GM18511 (cell line): ENCODE results near the gene KDM4C.
"Not testable (repeated sequence)": the region's sequence is repeated elsewhere in the genome, so short reads cannot be mapped to it uniquely, and the experiment has no call there.

ENCODE experiments used
- ATAC-seq: cut with Tn5 transposase; IDR thresholded peaks from one replicate; pipeline ENCODE4 v1.9.1; 2021; ENCODE audit warnings: mild to moderate bottlenecking, moderate library complexity; ENCODE audit not compliant: unreplicated experiment

Gene KDM4C

DNA sequence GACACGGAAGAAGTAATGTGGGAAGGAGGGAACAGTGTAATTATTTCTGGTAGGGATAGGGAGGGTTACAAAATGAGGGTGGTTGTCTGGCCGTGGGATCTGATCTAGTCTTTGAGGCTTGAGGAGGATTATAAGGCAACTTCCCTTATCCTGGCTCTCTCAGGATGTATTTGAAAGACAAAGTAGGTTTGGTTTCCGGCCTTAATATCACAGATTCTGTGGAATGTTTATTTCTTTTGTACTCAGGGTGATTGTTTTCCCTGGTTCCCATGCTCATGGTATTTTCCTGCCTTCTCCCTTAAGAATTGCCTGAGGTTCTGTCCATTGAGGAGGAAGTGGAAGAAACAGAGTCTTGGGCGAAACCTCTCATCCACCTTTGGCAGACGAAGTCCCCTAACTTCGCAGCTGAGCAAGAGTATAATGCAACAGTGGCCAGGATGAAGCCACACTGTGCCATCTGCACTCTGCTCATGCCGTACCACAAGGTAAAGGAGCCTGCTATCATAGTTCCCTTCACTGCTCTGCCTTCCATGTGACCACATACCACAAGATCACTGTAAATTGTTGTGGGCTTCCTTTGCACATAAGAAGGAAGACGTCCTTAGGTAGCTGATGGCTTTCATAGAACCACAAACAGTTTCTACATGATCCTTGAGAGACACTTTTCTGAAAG, 253.8 kb downstream of the KDM4C start:
- ATAC-seq = no peak

- no peak for ATAC-seq
Observed at GRCh38 chr9:7027996-7028395, 270.2 kb downstream of the KDM4C start.

GRCh38 chr9:7028591-7028990, 270.8 kb downstream of the KDM4C start:
- ATAC-seq = no peak

DNA sequence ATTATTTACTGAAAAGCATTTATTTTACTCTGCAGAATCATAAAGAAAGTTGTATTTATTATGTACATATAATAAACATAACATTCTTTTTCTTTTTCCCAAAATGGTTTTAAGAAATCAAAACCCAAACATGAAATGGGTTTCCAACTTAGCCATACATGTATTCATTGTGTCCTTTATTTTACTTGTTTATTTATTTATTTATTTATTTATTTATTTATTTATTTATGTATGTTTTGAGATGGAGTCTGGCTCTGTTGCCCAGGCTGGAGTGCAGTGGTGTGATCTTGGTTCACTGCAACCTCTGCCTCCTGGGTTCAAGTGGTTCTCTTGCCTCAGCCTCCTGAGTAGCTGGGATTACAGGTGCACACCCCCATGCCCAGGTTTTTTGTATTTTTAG, 273.2 kb downstream of the KDM4C start:
- not testable (repeated sequence) for ATAC-seq

- no peak for ATAC-seq
Observed at GRCh38 chr9:7033076-7034045, 275.6 kb downstream of the KDM4C start.

- ATAC-seq = no peak
Observed at GRCh38 chr9:7037176-7037575, 279.4 kb downstream of the KDM4C start.

- no peak for ATAC-seq
Observed at GRCh38 chr9:7042124-7042523, 284.4 kb downstream of the KDM4C start.

DNA sequence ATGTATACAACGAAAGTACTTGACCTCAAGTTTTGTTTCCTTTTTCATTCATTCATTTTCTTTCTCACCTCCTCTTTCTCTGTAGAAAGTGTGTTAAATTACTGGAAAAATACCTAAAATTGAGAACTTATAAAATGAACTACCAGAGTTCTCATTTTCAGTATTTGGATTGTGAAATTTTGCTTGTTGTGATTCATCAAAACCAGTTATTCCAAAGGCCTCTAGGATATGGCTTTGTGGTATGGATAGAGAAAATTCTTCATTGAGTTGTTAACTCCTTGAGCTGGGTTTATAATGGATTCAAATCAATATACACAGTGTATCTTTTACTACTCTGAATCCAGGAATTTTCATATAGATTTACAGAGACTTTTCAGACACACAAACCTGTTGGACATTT, 287.6 kb downstream of the KDM4C start:
- ATAC-seq = no peak

DNA sequence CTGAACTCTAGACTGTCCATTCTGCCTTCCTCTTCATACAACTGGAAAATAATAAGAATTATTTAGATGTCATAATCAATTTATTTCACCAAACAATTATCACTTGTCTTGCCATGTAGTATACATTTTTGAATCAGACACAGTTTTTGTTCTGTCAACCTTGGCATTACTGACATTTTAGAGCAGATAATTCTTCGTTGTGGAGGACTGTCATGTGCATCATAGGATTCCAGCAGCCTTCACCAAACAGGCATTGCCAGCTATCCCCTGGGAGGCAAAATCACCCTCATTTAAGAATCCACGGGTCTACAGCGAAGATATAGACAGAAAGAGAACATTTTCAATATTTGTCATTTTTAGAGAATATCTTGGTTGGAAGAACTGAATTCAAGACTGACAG, 293.9 kb downstream of the KDM4C start:
- ATAC-seq = no peak

GRCh38 chr9:7053903-7054302, 296.1 kb downstream of the KDM4C start:
- no peak for ATAC-seq

GRCh38 chr9:7055171-7055903, 297.6 kb downstream of the KDM4C start:
- ATAC-seq = no peak

DNA sequence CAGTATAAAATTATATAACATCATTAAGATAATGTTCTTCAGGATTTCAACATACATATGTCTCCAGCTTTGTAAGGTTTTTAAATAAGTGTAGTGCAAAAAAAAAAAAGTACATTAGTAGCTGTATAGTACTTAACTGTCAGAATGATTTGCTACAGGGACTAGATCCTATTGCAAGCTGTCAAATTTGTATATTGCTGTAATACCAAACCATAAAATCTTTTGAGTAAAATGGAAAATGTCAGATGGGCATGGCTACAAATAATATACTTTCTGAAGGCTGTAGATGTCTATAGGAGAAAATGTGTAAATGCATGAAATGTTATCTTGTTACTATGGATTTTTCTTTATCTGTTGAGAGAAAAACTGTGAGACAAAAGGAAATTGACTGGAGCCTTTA, 298.5 kb downstream of the KDM4C start:
- ATAC-seq = no peak

GRCh38 chr9:7058473-7058872, 300.7 kb downstream of the KDM4C start:
- no peak for ATAC-seq

DNA sequence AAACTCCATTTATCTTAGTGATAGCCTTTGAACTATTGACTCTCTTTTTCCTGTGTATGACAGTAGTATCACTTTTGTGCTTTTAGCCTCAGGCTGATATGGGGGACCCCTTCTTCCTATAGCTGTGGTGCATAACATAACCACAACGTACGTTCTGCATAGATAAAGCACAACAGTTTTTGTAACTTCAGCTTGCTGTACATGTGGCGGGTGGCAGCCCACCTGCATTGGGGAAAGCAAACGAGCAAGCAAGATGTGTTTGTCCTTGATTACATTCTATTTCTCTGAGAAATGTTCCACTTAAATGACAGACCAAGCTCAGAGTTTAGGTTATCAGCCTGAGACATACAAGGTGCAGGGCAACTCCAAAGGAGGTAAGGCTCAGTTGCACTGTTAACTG, 309.4 kb downstream of the KDM4C start:
- ATAC-seq = no peak

DNA sequence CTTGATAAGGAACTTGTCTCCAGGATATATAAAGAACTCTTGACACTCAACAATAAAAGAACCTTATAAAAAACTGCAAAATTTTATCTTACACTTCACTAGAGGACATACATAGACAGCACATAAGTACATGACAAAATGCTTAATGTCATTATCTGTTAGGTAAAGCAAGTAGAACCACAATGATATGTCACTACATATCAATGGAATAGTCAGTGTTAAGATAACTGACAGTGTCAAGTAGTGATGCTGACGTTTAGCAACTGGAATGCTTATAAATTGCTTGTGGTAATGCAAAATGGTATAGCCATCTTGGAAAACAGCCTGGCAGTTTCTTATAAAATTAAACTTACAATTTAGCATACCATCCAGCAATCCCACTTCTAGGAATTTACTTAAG, 314.1 kb downstream of the KDM4C start:
- no peak for ATAC-seq

GRCh38 chr9:7073706-7074105, 315.9 kb downstream of the KDM4C start:
- ATAC-seq = no peak

GRCh38 chr9:7075154-7075553, 317.4 kb downstream of the KDM4C start:
- ATAC-seq = no peak

GRCh38 chr9:7079051-7079450, 321.3 kb downstream of the KDM4C start:
- ATAC-seq = no peak

DNA sequence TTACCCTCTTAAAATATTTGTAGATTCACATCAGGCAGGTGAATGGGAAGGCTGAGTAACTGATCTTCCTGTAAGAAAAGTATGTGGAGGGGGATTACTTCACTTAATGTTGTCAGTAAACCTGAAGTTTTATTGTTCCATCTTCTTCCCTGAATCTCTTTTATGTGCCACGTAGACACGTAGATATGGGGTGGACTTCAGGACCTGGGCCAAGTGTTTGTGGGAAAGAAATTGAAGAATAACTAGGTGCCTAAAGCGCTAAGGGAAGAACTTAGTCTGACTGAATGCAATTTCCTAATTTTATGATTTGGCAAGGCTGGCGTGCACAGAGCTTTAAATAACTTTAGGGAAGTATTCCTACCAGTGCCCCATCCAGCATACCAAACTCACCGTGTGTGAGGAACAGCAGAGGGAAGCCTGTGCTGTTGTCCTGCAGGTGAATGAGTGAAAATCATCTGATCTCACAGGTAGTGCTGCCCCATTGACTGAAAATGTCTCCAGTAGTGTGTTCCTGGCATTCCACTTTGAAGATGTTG, 323.4 kb downstream of the KDM4C start:
- ATAC-seq = no peak

DNA sequence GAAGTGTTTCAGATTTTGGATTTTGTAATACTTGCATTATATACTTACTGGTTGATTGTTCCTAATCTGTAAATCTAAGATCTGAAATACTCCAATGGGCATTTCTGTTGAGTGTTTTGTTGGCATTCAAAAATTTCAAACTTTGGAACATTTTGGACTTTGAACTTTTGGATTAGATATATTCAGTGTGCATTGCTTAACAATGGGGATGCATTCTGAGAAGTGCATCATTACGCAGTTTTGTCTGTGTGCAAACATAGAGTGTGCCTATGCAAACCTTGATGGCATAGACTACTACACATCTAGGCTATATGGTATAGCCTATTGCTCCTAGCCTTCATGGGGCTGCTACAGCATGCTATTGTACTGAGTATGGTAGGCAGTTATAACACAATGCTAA, 325.4 kb downstream of the KDM4C start:
- no peak for ATAC-seq

GRCh38 chr9:7085357-7085756, 327.6 kb downstream of the KDM4C start:
- no peak for ATAC-seq
